Left renal pelvis (tissue), 4 donors: ENCODE measurements around the gene CCL28. TPM values are rescaled to one million over a fixed set of nuclear protein-coding genes. Genes with fewer than 3 reads are reported as not detected.
"Not testable (repeated sequence)": the region's sequence is repeated elsewhere in the genome, so short reads cannot be mapped to it uniquely, and the experiment has no call there.

ENCODE experiments used
- DNase-seq, 4 donors: peaks; one replicate each; pipeline ENCODE4 v3.0.0-alpha.2; 2013; ENCODE audit warnings: low read depth in 4 of 4, low spot score in 3 of 4
- polyA plus RNA-seq, 4 donors: library from polyadenylated mRNA; unstranded; fragments of 120-200 nt; gene quantifications; one replicate each; pipeline ENCODE4 v1.2.1, GENCODE V29; 2013; ENCODE audit not compliant: insufficient read length in 4 of 4

Gene CCL28
- polyA plus RNA-seq, 4 donors, result 2.8 to 5.7 (median 4.0) TPM

DNA sequence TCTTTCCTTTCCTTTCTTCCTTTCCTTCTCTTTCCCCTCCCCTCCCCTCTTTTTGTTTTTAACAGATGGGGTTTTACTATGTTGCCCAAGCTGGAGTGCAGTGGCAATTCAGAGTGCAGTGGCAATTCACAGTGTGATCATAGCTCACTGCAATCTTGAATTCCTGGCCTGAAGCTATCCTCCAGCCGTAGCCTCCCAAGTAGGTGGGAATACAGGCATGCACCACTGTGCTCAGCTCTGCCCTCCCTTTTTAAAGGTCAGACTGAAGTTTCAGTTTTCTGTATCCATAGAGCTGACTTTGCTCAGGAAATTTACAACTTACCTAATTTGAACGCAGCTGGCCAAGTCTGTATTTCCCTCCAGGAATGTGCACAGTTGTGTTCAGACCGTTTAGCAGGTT is 696 bp downstream of the CCL28 start:
- DNase-seq, result no peak

DNA sequence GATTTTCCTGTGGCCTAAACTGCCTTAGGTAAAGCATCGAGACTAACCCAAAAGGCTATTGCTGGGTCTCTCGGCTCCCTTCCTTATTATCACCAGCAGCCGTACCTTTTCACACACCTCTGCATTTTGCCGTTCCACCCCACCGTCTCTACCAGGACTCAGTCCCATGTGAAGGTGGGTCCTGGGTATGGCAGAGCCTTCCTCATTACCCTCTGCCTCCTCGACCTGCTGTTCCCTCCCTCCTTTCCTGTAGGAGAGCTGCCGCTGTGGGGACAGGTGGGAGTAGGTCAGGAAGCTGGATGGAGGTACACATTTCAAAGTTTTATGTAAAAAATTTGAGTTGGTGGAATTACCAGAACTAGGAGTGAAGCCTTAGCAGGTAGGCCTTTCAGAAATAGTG is 1.8 kb downstream of the CCL28 start:
- no peak for DNase-seq

DNA sequence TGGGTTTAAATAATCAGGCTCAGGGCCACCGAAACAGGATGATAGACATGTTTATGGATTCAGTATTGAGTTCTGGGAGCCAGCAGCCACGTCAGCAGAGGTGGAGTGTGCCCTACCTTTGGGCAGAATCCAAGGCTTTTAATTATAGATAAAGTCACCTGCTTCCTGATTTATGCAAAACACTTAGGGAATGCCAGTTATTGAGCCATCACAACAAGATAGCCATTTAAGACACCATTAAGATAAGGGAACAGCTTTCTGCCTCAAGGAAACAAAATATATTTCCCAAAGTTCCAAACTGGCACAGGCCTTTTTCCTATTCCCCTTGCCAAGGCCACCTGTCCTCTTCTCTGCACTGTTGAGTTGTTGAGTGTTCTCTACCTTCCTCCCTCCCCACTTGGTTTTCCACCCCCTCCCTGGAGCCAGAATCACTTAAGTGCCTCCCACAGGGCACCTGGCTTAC is 2.4 kb downstream of the CCL28 start:
- DNase-seq, result no peak

DNA sequence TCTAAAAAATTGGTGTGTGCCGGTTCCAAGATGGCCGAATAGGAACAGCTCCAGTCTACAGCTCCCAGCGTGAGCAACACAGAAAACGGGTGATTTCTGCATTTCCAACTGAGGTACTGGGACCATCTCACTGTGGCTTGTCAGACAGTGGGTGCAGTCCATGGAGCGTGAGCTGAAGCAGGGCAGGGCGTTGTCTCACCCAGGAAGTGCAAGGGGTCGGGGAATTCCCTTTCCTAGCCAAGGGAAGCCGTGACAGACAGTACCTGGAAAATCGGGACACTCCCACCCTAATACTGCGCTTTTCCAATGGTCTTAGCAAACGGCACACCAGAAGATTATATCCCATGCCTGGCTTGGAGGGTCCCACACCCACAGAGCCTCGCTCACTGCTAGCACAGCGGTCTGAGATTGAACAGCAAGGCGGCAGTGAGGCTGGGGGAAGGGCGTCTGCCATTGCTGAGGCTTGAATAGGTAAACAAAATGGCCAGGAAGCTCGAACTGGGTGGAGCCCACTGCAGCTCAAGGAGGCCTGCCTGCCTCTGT is 9.6 kb downstream of the CCL28 start:
- not testable (repeated sequence) for DNase-seq

DNA sequence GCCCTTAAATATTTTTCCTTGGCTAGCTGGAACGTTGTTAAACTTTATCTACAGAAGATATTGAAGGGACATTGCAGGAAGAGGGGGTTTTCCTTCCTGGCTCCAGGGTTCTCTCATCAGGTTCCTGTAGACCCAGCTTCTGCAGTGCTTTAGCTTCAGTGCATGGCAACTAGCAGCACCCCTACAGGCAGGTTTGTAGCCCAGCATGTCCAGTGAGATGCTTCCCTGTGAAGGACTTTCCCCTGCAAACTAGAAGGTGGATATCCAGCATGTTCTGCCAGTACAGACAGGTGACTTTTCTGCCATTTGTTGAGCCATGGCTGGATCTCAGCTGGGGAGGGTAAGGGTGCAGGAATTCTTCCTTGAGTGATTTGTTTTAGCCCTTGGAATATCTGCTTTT is 10.4 kb downstream of the CCL28 start:
- no peak for DNase-seq

DNA sequence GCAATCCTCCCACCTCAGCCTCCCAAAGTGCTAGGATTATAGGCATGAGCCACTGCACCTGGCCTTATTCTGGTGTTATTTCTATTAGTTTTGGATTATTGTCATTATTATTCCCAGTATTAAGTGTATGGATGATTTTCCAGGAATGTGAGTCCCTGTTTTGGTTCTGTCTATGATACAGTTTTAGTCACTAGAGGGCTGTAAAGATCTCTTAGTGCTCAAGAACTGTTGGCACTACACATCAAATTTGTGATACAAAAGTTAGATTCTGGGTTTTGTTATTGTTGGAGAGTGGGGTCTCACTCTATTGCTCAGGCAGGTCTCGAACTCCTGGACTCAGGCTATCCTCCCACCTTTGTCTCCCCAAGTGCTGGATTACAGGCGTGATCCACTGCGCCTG is 12.1 kb downstream of the CCL28 start:
- no peak for DNase-seq

DNA sequence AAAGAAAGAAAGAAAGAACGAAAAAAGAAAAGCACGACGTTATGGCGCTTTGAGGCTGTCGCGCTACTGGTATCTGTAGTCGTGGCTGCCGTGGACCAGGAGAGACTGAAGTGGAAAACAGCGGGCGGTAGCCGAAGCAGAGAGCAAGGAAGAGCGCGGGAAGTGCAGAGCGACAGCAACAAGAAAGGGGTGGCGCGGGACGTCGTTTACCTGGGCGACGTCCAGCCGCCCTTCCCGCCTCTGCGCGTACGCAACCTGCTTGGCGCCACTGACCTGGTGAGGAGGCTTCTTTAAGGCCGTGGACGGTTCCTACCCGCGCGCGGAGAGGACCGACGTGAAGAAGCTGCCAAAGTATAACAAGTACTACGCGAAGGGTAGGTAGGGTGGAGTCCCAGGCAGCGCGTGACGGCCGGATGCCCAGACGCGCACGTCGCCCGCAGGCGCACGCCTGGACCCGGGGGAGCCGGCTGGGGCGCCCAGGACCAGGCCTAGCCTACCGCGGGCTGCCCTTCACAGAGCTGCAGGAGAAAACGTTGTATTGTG is 15.4 kb downstream of the CCL28 start:
- DNase-seq, result peak in 3 of 4 donors; percentile 14 to 25 (median 17)

DNA sequence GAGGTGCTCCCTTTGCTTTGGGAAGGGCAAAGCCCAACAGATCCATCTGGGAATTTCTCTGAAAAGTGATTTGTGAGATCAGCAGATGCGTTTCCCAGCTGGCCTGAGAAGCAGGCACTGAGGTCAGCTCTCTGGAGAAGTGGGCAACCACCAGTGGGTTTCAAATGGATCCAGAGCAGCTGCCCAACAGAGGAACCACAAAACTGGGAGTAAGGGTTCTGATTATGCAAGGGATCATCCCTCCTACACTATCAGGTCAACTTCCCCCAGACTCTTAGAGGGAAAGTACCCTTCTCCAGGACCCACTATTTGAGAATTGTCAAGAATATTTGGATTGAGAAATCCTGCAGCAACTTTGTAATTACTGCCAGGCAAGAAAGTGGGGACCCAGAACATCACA is 21.7 kb downstream of the CCL28 start:
- no peak for DNase-seq

DNA sequence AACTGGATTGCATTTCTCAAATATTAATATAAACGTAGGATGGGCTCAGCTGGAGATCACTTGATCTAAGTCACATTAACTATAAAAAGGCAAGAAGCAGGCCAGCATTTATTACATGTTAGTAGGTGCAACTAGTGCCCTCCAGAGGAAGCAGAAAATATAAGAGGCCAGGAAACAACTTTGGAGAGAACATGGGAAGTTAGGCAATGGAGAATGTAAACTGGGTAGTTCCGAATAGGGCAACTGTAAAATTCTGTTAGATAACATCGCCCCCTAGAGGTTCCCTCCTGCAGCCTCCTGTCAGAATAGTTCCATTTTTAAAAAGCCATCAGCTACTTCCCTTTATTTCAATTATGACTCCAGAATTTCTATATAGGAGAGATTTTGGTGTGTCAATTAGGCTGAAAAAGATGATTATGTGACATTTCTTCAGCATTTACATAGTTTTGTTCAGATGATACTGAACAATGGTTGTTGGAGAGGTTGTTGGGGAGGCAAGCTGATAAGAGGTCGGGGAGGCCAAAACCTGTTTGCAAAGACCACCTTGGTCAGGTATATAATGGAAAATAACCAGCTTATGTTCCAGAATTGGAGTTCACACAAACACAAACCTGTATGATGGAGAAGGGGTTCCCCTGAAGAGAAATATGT is 22.4 kb downstream of the CCL28 start:
- DNase-seq, result peak; percentile 48 to 64 (median 55)

DNA sequence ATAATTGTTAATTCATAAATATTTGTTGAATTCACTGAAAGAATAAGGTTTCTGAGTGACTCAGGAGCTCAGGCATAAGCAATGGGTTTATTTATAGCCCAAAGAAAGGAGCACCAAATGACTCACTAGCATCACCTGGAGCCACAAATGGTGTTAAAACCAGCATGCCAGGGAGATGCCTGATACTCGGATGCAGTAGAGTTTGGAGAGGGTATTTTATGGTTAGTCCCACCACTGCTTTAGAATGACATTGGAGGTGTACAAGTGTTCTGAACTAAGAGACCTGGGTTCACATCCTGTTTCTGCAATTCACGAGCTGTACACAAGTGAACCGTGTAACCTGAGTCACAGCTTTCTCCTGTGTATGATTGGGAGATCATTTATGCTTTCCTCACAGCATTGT is 25.2 kb downstream of the CCL28 start:
- no peak for DNase-seq

DNA sequence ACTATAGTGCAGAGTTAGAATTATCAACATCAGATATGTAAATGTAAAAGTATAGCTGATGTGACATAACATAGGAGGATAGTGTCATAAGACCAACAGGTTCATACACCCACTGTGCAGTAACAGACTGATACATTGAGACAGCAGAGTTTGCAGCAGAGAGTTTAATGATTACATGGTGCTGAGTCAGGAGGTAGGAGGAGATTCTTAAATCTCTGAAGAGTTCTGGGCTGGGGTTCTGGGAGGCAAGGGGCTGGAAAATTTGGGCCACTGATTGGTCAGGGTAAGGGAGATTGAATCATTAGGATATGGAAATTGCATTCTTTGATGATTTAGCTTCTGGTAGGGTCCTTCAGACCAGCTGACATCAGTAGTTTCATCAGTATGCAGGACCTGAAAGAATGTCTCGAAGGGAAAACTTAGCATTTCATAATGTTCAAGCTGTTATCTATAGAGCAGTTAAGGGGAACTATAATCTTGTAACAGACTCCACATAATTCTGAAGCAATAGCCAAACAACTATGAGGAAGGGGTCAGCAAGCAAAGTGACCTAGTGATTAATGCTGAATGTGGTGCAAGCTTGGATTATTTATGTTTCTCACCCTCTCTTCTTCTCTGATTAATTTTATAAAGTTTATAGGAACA is 35.6 kb downstream of the CCL28 start:
- DNase-seq, result no peak

DNA sequence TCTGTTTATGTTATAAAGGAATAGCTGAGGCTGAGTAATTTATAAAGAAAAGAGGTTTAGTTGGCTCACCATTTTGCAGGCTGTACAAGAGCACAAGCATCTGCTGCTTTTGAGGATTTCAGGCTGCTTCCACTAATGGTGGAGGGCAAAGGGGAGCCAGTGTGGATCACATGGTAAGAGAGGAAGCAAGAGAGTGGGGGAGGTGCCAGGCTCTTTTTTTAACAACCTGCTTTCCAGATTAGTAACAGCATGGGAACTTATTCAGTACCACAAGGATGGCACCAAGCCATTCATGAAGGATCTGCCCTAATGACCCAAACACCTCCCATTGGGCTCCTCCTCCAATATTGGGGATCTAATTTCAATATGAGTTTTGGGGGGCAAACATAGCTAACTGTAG is 40.4 kb downstream of the CCL28 start:
- no peak for DNase-seq

DNA sequence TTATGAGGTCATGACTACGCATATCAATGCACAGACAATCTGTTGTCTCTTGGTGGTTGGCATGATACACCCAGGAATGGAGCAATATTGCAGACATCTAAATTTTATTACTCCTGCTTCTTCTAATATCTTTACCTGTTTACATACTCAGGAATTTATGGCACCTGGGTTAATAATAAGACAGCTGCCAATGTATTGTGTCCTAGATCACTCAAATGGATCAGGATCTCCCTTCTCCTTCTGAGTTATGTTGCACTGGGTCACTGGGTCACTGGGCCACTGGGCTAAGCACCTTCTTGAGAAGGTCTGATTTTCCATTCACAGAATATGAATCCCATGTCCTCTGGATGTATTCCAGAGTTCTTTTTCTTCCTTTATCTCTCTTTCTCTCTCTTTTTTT is 41.8 kb downstream of the CCL28 start:
- DNase-seq, result no peak

DNA sequence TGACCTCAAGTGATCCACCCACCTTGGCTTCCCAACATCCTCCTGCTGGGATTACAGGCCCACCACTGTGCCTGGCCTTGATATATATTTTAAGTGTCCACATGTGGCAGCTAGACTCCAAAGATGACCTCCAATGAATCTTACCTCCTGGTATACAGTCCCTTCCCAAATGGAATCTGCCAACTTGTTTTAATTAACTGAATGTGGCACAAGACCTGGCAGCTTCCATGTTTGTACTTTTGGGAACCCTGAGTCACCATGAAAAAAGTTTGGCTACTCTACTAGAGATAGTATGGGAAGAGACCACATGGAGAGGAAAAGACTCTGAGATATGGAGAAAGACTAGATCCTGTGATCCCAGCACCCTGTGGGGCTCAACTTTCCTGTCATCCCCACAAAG is 42.5 kb downstream of the CCL28 start:
- DNase-seq, result no peak

DNA sequence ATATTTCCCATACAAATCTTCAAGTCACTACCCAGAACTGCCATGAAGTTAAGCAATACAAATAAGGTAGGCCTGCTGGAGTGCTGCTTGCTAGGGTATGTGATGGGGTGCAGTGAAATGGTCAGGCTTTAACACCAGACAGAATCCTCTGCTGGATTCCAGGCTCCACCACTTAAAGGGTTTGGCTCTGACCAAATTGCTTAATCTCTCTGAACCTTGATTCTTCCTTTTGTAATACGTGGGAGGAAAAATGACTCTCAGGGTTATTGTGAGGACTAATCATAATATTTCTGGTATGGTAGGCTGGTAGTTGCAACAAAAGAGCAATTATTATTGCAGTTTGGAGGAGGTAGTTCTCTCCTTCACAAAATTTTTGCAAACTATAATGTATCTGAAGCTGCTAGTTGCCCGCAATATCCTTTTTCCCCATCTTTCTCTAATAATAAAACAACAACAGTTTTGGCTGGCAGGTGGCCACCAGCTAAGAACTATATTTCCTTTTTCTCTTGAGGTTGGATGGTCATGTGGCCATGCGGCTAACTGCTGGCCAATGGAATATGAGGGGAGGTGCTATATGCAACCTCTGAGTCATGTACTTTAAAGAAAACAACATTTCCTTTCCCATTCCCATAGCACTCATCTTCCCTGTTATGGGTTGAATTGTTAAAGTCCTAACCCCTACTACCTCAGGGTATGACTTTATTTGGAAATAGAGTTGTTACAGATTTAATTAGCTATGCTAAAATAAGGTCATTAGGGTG is 44.1 kb downstream of the CCL28 start:
- no peak for DNase-seq

DNA sequence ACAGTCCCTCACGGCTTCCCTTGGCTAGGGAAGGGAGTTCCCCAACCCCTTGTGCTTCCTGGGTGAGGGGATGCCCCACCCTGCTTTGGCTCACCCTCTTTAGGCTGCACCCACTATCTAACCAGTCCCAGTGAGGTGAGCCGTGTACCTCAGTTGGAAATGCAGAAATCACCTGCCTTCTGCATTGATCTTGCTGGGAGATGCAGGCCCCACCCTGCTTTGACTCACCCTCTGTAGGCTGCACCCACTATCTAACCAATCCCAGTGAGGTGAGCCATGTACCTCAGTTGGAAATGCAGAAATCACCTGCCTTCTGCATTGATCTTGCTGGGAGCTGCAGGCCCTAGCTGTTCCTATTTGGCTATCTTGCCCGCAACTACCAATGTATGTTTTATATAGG is 44.7 kb downstream of the CCL28 start:
- DNase-seq, result no peak

DNA sequence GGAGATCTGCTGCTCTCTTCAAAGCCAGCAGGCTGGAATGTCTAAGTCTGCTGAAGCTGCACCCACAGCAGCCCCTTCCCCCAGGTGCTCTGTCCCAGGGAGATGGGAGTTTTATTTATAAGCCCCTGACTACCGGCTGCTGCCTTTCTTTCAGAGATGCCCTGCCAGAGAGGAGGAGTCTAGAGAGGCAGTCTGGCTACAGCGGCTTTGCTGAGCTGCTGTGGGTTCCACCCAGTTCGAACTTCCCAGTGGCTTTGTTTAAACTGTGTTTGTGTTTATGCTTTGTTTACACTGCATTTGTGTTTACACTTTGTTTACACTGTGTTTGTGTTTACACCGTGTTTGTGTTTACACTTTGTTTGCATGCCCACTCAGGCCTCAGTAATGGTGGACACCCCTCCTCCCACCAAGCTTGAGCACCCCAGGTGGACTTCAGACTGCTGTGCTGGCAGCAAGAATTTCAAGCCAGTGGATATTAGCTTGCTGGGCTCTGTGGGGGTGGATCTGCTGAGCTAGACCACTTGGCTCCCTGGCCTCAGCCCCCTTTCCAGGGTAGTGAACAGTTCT is 45.4 kb downstream of the CCL28 start:
- DNase-seq, result not testable (repeated sequence)

DNA sequence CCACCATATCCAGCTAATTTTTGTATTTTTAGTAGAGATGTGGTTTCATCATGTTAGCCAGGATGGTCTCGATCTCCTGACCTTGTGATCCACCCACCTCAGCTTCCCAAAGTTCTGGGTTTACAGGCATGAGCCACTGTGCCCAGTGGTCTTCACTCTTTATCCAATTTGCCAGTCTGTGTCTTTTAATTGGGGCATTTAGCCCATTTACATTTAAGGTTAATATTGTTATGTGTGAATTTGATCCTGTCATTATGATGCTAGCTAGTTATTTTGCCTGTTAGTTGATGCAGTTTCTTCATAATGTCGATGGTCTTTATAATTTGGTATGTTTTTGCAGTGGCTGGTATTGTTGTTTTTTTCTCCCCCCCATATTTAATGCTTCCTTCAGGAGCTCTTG is 47.0 kb downstream of the CCL28 start:
- DNase-seq, result not testable (repeated sequence)

DNA sequence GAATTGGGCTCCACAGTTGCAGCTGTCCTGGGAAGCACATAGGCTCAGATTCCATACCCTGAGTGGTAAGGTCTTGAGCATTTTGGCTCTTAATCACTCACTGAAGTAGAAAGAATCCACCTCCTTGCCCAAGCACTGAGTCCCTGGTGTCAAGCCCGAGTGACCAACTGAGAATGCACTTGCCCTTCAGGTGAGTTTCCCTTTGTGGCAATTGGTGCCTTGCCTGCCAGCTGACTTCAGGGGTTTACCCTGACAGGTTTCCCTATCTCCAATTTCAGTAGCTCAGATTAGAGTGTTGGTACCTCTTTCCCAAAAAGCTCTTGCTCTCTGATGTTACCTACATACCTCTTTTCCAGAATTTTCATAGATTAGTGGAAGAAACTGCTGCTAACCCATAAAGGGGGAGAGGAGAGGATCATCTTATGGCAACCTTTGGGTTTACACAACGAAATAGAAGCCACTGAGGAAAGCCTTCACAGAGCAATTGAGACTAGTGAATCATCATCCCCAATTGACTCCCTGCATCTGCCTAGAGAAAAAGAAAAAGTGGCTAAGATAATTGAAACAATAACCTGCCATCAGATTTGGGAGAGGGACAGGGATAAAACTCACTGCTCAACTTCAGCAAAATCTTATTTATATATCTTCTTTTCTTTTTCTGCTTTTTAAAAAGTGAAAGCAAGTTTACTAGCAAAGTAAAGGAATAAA is 48.6 kb downstream of the CCL28 start:
- DNase-seq, result no peak

DNA sequence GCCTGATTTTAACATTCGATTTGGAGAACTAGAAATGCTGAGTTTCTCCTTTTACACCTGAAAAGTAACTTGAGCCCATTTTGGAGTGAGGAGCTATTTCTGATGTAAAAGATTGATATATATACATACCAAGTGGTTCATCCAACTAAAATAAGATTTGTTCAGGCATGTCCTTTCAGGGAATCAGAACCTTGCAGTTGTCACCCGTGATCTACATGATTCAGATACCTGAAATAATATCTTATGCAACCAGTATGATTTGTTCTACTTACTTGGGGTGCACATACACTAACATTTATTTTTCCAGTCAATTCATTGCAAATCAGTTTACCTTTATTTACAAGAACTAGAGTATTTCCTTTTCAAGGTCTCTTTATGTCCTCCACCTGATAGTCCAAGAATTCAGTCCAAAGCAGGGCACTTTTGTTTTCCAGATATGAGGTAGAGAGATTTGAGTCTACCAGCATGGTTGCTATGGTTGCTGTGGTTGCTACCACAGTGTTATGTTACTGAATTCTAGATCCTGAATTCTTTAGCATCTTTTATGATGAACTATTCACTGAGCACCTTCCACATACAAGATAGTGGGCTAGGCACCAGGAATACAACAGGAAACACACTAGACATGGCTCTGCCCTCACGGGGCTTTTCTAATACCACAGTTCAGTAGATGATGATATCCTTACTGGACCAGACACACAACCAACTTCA is 49.3 kb downstream of the CCL28 start:
- DNase-seq, result no peak
